Gastroesophageal sphincter (tissue), 3 donors: ENCODE results near the gene NIPBL.

Experiments
- POLR2AphosphoS5 ChIP-seq: sonication (generic); formaldehyde crosslinking; IDR thresholded peaks from one replicate; pipeline ENCODE4 v1.6.1; 2017; ENCODE audit warnings: antibody characterized with exemption
- TF ChIP-seq, protein P1 (sequence below), 4 experiments: fragments of 200-600 bp in 2 of 4; fragments of 450-650 bp in 2 of 4; sonication (generic) in 1 of 4; IDR thresholded peaks; one replicate each; pipeline ENCODE4 v1.5.1; 2017 to 2019; ENCODE audit warnings: antibody characterized with exemption in 4 of 4, mild to moderate bottlenecking in 2 of 4, moderate library complexity in 2 of 4

DNA sequence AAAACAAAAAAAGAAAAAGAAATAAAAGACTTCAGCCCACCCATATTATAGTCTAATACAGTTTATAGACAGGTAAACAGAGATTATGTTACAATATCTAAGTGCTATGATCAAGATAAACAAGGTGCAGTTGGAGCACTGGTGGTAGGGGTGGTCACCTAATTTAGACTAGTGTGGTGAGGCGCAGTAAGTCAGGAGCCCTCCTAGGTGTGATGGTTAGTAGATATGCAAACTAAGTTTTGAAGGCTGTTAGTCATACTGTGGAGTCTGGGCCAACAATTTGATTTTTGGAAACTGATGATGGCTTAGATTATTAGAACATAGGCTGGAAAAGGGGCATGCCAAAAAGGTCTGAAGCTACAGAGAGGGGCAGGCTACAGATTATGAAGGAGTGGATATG, 14.7 kb downstream of the NIPBL start:
- TF ChIP-seq, protein P1, sequence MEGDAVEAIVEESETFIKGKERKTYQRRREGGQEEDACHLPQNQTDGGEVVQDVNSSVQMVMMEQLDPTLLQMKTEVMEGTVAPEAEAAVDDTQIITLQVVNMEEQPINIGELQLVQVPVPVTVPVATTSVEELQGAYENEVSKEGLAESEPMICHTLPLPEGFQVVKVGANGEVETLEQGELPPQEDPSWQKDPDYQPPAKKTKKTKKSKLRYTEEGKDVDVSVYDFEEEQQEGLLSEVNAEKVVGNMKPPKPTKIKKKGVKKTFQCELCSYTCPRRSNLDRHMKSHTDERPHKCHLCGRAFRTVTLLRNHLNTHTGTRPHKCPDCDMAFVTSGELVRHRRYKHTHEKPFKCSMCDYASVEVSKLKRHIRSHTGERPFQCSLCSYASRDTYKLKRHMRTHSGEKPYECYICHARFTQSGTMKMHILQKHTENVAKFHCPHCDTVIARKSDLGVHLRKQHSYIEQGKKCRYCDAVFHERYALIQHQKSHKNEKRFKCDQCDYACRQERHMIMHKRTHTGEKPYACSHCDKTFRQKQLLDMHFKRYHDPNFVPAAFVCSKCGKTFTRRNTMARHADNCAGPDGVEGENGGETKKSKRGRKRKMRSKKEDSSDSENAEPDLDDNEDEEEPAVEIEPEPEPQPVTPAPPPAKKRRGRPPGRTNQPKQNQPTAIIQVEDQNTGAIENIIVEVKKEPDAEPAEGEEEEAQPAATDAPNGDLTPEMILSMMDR (IDR thresholded peaks at IDR 0.05), result no peak
- TF ChIP-seq POLR2AphosphoS5, result no peak
